ENCODE data around the gene SERPINA5. TPM values are rescaled to one million over a fixed set of nuclear protein-coding genes. Genes with fewer than 3 reads are reported as not detected.

The SERPINA5 gene
- polyA plus RNA-seq, 2 of the 4 experiments (the other 2 are of a cell fraction): 0.74 to 0.78 TPM

GRCh38 chr14:94535506-94535905 lies 45.7 kb upstream of the SERPINA5 start:
- Histone ChIP-seq H3K27ac (no peak overlapping the region), H3K9me3 (peaks cover 4% of the 10 kb centered on the region; the same call in 1 of the 3 replicates), H3K4me2 (no peak overlapping the region), H3K4me3 (no peak overlapping the region), H3K4me1 (no peaks in the 10 kb centered on the region; the same call in 2 of the 3 replicates)
- DNase-seq (ENCODE audit: low read depth in 1 of 2, low spot score in 1 of 2) (no peak), FAIRE-seq (no peak), ATAC-seq (no peak)
- WGBS (ENCODE audit: missing lambda C conversion rate): 18% methylated on average over 3 of the region's 3 CpGs
- CTCF ChIA-PET: interaction anchor here (0.9 to 1.6 kb wide), 4 partner anchors 9 to 49 kb away, joined by 3 to 5 read pairs (median 4); no protein-coding TSS in a partner anchor
- TF ChIP-seq TFCP2L1 (CRISPR knock-in tag; IDR thresholded peaks at IDR 0.05): no peak
- TF ChIP-seq NFE2L2 (conservative IDR thresholded peaks at IDR 0.05; ENCODE audit: low read length): no peak
- no peak for TF ChIP-seq HOXA7 (CRISPR knock-in tag; IDR thresholded peaks at IDR 0.05)
- no peak for TF ChIP-seq PBX3 (IDR thresholded peaks at IDR 0.05)
- no peak for TF ChIP-seq ELK1 (IDR thresholded peaks at IDR 0.05; ENCODE audit: low read depth, low read length)
- TF ChIP-seq NPAS2 (CRISPR knock-in tag; IDR thresholded peaks at IDR 0.05; ENCODE audit: borderline replicate concordance): no peak
- no peak for TF ChIP-seq NR3C1 (IDR thresholded peaks at IDR 0.05)
- POLR2A ChIA-PET: no interaction called here

GRCh38 chr14:94536836-94537235 lies 44.4 kb upstream of the SERPINA5 start:
- peak in 1 of 2 experiments; percentile 83; a peak in 3 of 6 replicates for ATAC-seq
- ChIA-PET POLR2A (no interaction called here), CTCF (interaction anchor here (4.2 kb wide), 1 partner anchor 12 kb away, joined by 24 read pairs; no protein-coding TSS in a partner anchor)
- no peak for FAIRE-seq
- peak in 1 of 2 experiments; percentile 65 for DNase-seq (ENCODE audit: low read depth in 1 of 2, low spot score in 1 of 2)
- Histone ChIP-seq H3K27ac (no peak overlapping the region), H3K4me3 (no peak overlapping the region), H3K4me1 (no peaks in the 10 kb centered on the region; the same call in 2 of the 3 replicates), H3K9me3 (peaks cover 4% of the 10 kb centered on the region; the same call in 1 of the 3 replicates), H3K4me2 (no peak overlapping the region)
- peak in 1 of 2 experiments; percentile 26; a peak in 1 of 5 replicates for TF ChIP-seq RAD21 (conservative IDR thresholded peaks at IDR 0.05 in 1 of 2, IDR thresholded peaks at IDR 0.05 in 1 of 2)
- no peak for TF ChIP-seq ELK1 (IDR thresholded peaks at IDR 0.05; ENCODE audit: low read depth, low read length)
- WGBS (ENCODE audit: missing lambda C conversion rate): 0% methylated on average over 2 of the region's 2 CpGs

DNA sequence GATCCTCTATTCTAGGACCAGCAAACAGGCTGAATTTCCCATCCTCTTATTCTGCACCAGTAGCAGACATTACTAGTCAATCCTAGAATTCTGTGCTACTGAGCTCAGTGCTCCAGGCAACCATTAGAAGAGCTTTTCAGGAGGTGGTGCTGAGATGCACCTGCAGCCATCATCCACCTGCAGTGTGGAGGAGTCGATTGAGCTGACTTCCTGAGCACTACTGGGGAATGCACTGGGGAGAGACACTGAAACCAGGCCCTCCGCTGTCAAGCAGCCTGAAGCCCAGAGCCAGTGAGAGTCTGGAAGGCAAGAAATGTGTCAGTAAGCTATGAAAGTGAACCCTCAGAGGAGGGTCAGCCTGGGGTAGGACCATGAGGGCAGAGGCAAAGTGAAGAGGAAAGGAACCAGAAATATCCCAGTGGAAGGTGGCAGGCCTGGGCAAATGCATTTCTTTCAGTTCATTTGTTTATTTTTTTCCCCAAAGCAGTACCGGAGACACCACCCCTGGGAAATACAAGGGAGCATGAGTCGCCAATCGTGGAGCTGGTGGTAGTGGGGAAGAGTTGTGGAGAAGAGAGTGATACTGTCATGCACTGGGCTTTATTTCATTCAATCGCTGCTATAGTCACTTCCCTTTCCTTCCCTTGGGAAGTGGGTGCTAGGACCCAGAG lies 43.0 kb upstream of the SERPINA5 start:
- Histone ChIP-seq H3K4me3 (no peak overlapping the region), H3K4me2 (no peak overlapping the region), H3K27ac (no peak overlapping the region), H3K4me1 (no peaks in the 10 kb centered on the region; the same call in 2 of the 3 replicates), H3K9me3 (peaks cover 4% of the 10 kb centered on the region; the same call in 1 of the 3 replicates)
- WGBS (ENCODE audit: missing lambda C conversion rate): 57% methylated on average over 6 of the region's 6 CpGs
- POLR2A ChIA-PET: no interaction called here
- CTCF ChIA-PET: interaction anchor here (0.6 to 4.2 kb wide), 6 partner anchors 9 to 401 kb away, joined by 3 to 24 read pairs (median 4); no protein-coding TSS in a partner anchor
- TF ChIP-seq MAZ (IDR thresholded peaks at IDR 0.05; ENCODE audit: borderline replicate concordance, low read depth, low read length) (no peak), HOXB5 (CRISPR knock-in tag; IDR thresholded peaks at IDR 0.05) (no peak), RARB (CRISPR knock-in tag; IDR thresholded peaks at IDR 0.05) (no peak), NR3C1 (IDR thresholded peaks at IDR 0.05) (no peak), CHD4 (IDR thresholded peaks at IDR 0.05; ENCODE audit: borderline replicate concordance) (no peak), NFE2L2 (conservative IDR thresholded peaks at IDR 0.05; ENCODE audit: low read length) (no peak), MAFK (IDR thresholded peaks at IDR 0.05; ENCODE audit: partially characterized antibody) (no peak), ZSCAN20 (CRISPR knock-in tag; IDR thresholded peaks at IDR 0.05) (no peak), PHF8 (IDR thresholded peaks at IDR 0.05; ENCODE audit: borderline replicate concordance, low read depth) (no peak), FOXS1 (CRISPR knock-in tag; IDR thresholded peaks at IDR 0.05) (no peak), ZFP36 (IDR thresholded peaks at IDR 0.05; ENCODE audit: borderline replicate concordance, partially characterized antibody) (no peak), CBX8 (IDR thresholded peaks at IDR 0.05) (no peak), RFX5 (IDR thresholded peaks at IDR 0.05) (no peak), ELK1 (IDR thresholded peaks at IDR 0.05; ENCODE audit: low read depth, low read length) (no peak)
- TF ChIP-seq, protein P1, sequence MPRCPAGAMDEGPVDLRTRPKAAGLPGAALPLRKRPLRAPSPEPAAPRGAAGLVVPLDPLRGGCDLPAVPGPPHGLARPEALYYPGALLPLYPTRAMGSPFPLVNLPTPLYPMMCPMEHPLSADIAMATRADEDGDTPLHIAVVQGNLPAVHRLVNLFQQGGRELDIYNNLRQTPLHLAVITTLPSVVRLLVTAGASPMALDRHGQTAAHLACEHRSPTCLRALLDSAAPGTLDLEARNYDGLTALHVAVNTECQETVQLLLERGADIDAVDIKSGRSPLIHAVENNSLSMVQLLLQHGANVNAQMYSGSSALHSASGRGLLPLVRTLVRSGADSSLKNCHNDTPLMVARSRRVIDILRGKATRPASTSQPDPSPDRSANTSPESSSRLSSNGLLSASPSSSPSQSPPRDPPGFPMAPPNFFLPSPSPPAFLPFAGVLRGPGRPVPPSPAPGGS (IDR thresholded peaks at IDR 0.05): no peak
- TF ChIP-seq, protein P2, sequence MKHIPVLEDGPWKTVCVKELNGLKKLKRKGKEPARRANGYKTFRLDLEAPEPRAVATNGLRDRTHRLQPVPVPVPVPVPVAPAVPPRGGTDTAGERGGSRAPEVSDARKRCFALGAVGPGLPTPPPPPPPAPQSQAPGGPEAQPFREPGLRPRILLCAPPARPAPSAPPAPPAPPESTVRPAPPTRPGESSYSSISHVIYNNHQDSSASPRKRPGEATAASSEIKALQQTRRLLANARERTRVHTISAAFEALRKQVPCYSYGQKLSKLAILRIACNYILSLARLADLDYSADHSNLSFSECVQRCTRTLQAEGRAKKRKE (CRISPR knock-in tag; IDR thresholded peaks at IDR 0.05; ENCODE audit: low read depth): no peak
- ATAC-seq (no peak), FAIRE-seq (no peak), DNase-seq (ENCODE audit: low read depth in 1 of 2, low spot score in 1 of 2) (no peak)

Data from A549 (cell line).